KG1 (cell line): Measurements from ENCODE around the gene DHCR24.
"Not testable (repeated sequence)": the region's sequence is repeated elsewhere in the genome, so short reads cannot be mapped to it uniquely, and the experiment has no call there.

Source experiments
- DNase-seq: peaks from one replicate; lab custom pipeline; 2025; lab: John Stamatoyannopoulos, UW

The DHCR24 gene

GRCh38 chr1:54886724-54887664 is at the start of gene DHCR24:
TSS of gene DHCR24 (minus strand) at chr1:54887195. CDS start at chr1:54887119, 76 bp downstream.
- DNase-seq: peak; percentile 71

- no peak for DNase-seq
These were observed 49.8 kb upstream of the DHCR24 start for GRCh38 chr1:54936791-54937190.

GRCh38 chr1:54934869-54935268 is 47.9 kb upstream of the DHCR24 start:
- DNase-seq: no peak

- DNase-seq: not testable (repeated sequence)
These were observed 47.1 kb upstream of the DHCR24 start for GRCh38 chr1:54934081-54934480.

- DNase-seq: no peak
These were observed 44.4 kb upstream of the DHCR24 start for GRCh38 chr1:54931275-54931840.

- DNase-seq: no peak
These were observed 42.7 kb upstream of the DHCR24 start for GRCh38 chr1:54929700-54930099.

- no peak for DNase-seq
These were observed 41.3 kb upstream of the DHCR24 start for GRCh38 chr1:54928327-54928726.

GRCh38 chr1:54927472-54928240 is 40.7 kb upstream of the DHCR24 start:
- DNase-seq: no peak

GRCh38 chr1:54926970-54927369 is 40.0 kb upstream of the DHCR24 start:
- DNase-seq: no peak

GRCh38 chr1:54922921-54923421 is 36.0 kb upstream of the DHCR24 start:
- DNase-seq: no peak

- DNase-seq: no peak
These were observed 35.2 kb upstream of the DHCR24 start for GRCh38 chr1:54922040-54922761.

- DNase-seq: no peak
These were observed 32.7 kb upstream of the DHCR24 start for GRCh38 chr1:54919367-54920359.

- DNase-seq: not testable (repeated sequence)
These were observed 24.1 kb upstream of the DHCR24 start for GRCh38 chr1:54911076-54911475.

- DNase-seq: no peak
These were observed 19.6 kb upstream of the DHCR24 start for GRCh38 chr1:54906586-54906985.

- no peak for DNase-seq
These were observed 17.6 kb upstream of the DHCR24 start for GRCh38 chr1:54904476-54905048.

GRCh38 chr1:54894271-54894670 is 7.3 kb upstream of the DHCR24 start:
- DNase-seq: no peak

- DNase-seq: no peak
These were observed 5.6 kb upstream of the DHCR24 start for GRCh38 chr1:54892586-54892985.

GRCh38 chr1:54889132-54889725 is 2.2 kb upstream of the DHCR24 start:
- no peak for DNase-seq

- DNase-seq: no peak
These were observed 1.2 kb upstream of the DHCR24 start for GRCh38 chr1:54888080-54888733.
